ENCODE measurements around the gene TMEM212. TPM values are rescaled to one million over a fixed set of nuclear protein-coding genes. Genes with fewer than 3 reads are reported as not detected.
"Not testable (repeated sequence)": the region's sequence is repeated elsewhere in the genome, so short reads cannot be mapped to it uniquely, and the experiment has no call there.

TMEM212 gene
- total and polyA plus RNA-seq, 7 donors, result not detected

DNA sequence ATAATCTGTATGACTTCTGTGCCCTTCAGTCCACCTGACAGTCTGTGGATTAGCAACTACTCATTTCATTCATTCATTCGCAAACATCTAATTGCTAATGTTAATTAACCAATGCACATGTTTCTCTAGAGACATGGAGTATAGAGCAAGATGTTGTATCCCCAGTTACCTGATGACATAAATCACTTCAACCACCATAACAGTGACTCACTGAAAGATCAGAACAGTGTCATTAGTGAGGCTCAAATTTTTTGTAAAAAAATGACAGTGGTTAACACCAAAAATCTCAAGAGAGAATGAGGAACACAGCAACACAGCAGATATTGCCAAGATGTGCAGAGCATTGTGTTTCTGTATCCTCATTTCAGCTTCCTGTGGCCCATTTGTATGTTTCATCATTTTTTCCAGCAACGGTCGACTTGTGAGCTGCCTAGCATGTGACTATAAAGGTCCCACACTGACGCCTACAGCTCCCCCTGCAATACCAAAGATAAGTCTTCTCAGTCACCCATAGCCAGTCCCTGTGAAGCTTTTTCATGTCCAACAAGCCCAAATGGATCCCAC is 29.2 kb upstream of the TMEM212 start:
- intact Hi-C loops (cut with DNase I), result no loop called here
- Histone ChIP-seq H3K36me3 (ENCODE audit: insufficient read depth in 1 of 2, low read depth in 1 of 2) (no peaks in the 10 kb centered on the region), H3K4me1 (peaks cover 10% of the 10 kb centered on the region), H3K27ac (no peak overlapping the region), H3K9me3 (no peaks in the 10 kb centered on the region), H3K27me3 (ENCODE audit: insufficient read depth in 3 of 3, low read length in 2 of 3) (no peaks in the 10 kb centered on the region), H3K4me3 (no peak overlapping the region)
- DNase-seq (no peak), ATAC-seq (peak in 1 of 4 donors; percentile 19)
- WGBS, 3 donors, result 65 to 68% (median 65%) methylated on average over 4 of the region's 4 CpGs
- TF ChIP-seq, protein P1, sequence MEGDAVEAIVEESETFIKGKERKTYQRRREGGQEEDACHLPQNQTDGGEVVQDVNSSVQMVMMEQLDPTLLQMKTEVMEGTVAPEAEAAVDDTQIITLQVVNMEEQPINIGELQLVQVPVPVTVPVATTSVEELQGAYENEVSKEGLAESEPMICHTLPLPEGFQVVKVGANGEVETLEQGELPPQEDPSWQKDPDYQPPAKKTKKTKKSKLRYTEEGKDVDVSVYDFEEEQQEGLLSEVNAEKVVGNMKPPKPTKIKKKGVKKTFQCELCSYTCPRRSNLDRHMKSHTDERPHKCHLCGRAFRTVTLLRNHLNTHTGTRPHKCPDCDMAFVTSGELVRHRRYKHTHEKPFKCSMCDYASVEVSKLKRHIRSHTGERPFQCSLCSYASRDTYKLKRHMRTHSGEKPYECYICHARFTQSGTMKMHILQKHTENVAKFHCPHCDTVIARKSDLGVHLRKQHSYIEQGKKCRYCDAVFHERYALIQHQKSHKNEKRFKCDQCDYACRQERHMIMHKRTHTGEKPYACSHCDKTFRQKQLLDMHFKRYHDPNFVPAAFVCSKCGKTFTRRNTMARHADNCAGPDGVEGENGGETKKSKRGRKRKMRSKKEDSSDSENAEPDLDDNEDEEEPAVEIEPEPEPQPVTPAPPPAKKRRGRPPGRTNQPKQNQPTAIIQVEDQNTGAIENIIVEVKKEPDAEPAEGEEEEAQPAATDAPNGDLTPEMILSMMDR (IDR thresholded peaks at IDR 0.05), result no peak

DNA sequence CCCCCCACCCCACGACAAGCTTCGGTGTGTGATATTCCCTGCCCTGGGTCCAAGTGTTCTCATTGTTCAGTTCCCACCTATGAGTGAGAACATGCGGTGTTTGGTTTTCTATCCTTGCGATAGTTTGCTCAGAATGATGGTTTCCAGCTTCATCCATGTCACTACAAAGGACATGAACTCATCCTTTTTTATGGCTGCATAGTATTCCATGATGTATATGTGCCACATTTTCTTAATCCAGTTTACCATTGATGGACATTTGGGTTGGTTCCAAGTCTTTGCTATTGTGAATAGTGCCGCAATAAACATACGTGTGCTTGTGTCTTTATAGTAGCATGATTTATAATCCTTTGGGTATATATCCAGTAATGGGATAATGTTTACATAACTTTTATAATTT is 28.5 kb upstream of the TMEM212 start:
- ATAC-seq; H3K27me3 ChIP-seq (ENCODE audit: insufficient read depth in 3 of 3, low read length in 2 of 3); H3K27ac ChIP-seq; H3K4me1 ChIP-seq; H3K4me3 ChIP-seq; H3K36me3 ChIP-seq (ENCODE audit: insufficient read depth in 1 of 2, low read depth in 1 of 2); H3K9me3 ChIP-seq; intact Hi-C loops (cut with DNase I); DNase-seq: not testable (repeated sequence)
- 93 to 98% (median 96%) methylated on average over 6 of the region's 6 CpGs for WGBS, 3 donors

DNA sequence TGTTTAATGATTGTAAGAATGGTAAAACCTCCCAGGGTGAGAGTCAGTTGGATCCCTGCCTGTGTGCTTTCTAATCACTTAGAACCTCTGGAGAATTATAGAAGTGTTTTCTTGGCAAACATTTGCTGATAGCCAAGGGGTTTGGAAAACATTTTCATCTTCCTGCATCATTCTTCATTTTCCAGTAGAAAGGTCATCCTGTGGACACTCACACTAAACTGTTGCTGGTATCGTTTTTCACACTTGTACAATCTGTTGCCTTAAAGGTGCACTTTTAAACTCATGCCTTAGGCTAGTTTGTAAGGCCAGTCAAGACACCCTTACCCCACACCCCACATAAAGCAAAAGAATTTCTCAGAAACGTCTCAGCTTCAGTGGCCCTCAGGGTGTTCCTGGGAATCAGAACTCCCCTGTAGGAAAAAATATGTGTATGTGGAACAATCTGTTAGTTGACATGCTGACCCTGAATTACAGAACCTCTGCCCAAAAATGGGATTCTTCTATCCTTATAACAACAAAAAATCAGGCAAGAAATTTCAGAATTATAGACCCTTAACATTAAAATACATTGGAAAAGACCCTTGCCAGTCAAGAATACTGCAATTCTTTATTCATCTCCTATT is 27.1 kb upstream of the TMEM212 start:
- ATAC-seq (no peak), DNase-seq (no peak)
- Histone ChIP-seq H3K36me3 (ENCODE audit: insufficient read depth in 1 of 2, low read depth in 1 of 2) (no peaks in the 10 kb centered on the region), H3K27ac (no peak overlapping the region), H3K9me3 (no peaks in the 10 kb centered on the region), H3K27me3 (ENCODE audit: insufficient read depth in 3 of 3, low read length in 2 of 3) (no peaks in the 10 kb centered on the region), H3K4me1 (no peaks in the 10 kb centered on the region), H3K4me3 (no peak overlapping the region)
- intact Hi-C loops (cut with DNase I), result no loop called here
- TF ChIP-seq, protein P1 (IDR thresholded peaks at IDR 0.05), result no peak
- 36 to 50% (median 48%) methylated on average over 2 of the region's 2 CpGs for WGBS, 3 donors

DNA sequence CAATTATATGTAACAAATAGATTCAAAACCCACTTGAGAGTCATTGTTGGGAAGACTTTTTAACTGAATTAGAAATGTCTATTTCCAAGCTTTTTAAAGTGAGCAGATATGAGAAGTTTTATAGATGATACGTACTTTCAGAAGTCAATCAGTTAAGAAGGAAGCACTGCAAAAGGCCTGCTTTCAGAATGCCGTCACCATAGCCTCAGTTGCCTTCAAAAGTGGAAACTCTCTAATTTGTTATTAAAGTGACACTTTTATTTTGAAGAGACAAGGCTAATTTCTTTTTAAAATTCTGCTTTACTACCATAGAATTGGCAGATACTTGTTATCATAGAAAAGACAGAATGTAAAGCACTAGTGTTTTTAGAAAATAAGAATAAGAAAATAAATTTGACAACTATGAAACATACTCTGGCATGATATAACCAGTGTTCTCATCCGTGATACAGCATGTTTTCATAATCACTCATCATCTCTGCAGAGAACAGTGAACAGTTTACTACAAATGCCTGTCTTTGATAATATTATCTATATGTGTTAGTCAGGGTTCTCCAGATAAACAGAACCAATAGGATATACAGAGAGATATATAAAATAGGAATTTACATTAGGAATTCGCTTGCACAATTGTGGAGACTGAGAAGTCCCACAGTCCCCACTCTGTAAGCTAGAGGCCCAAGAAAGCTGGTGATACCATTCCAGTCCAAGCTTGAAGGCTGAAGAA is 25.9 kb upstream of the TMEM212 start:
- TF ChIP-seq, protein P1 (IDR thresholded peaks at IDR 0.05), result no peak
- intact Hi-C loops (cut with DNase I), result no loop called here
- Histone ChIP-seq H3K36me3 (ENCODE audit: insufficient read depth in 1 of 2, low read depth in 1 of 2) (no peaks in the 10 kb centered on the region), H3K4me1 (no peaks in the 10 kb centered on the region), H3K4me3 (no peak overlapping the region), H3K27me3 (ENCODE audit: insufficient read depth in 3 of 3, low read length in 2 of 3) (no peaks in the 10 kb centered on the region), H3K27ac (no peak overlapping the region), H3K9me3 (no peaks in the 10 kb centered on the region)
- no peak for ATAC-seq
- no peak for DNase-seq
- WGBS, 3 donors, result 91 to 93% (median 92%) methylated on average over 4 of the region's 4 CpGs

DNA sequence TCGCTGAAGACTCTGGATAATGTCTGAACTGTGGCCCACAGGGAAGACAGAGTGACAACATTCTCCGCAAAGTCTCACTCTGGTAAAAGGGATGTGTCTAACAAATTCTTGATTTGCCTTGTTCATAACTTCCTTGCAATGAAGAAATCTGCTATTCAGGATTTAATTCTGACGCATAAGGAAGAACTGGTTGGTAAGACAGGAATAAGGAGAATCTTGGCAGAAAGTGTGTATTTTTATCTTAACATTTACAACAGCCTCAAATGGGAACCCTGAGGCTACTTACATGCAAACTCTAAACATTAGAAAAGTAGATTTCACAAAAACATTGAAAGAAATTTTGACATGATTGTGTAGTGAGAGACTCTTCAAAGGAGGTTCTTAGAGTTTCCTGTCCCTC is 22.1 kb upstream of the TMEM212 start:
- TF ChIP-seq, protein P1 (IDR thresholded peaks at IDR 0.05), result no peak
- H3K27ac ChIP-seq, result no peak overlapping the region
- no peak for DNase-seq
- no peaks in the 10 kb centered on the region for H3K27me3 ChIP-seq (ENCODE audit: insufficient read depth in 3 of 3, low read length in 2 of 3)
- H3K36me3 ChIP-seq (ENCODE audit: insufficient read depth in 1 of 2, low read depth in 1 of 2), result no peaks in the 10 kb centered on the region
- no peak for ATAC-seq
- intact Hi-C loops (cut with DNase I), result no loop called here
- 93 to 97% (median 94%) methylated on average over 3 of the region's 3 CpGs for WGBS, 3 donors
- H3K9me3 ChIP-seq, result no peaks in the 10 kb centered on the region
- H3K4me3 ChIP-seq, result no peak overlapping the region
- H3K4me1 ChIP-seq, result no peaks in the 10 kb centered on the region

All from psoas muscle (tissue), 8 donors.